Activated CD8-positive, alpha-beta memory T cell treated with anti-CD3 and anti-CD28 coated beads for 1 hour (primary cell): ENCODE data around the gene ARGLU1.

Source experiments
- DNase-seq, 2 donors: peaks; one replicate each; pipeline ENCODE4 v3.0.0-alpha.2; 2020; ENCODE audit warnings: low read depth in 1 of 2; ENCODE audit errors: extremely low read depth in 1 of 2

ARGLU1 gene

DNA sequence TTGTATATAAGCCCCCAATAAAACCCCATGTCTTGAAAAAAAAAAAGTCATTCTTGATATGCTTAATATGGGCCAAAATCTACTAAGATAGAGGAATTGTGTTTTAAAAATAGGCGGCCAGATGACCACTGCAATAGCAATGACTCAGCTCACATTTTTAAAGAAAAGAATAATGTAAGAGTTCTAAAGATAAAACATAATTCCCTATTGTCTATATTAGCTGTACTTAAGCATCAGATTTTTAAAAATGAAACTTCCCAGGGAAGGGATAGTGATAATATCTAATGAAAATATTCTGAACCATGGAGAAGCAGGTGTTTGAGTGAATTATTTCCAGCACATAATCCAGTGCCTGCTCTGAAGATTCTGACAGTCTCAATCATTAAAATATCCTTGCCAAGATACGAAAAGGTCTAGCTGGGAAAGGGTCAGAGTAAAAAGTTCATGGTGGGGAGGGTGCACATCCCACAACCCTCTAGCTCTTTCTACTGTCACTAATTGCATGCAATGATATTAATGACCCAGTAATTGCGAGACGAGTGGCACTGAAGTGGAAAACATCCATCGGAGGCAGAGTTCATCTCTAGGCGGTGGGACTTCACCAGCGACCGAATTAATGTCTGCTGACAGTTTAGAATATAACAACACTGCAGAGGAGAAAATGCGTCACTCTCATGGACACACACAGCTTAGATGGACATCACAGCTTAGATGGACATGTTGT is 64.0 kb downstream of the ARGLU1 start:
- no peak for DNase-seq

DNA sequence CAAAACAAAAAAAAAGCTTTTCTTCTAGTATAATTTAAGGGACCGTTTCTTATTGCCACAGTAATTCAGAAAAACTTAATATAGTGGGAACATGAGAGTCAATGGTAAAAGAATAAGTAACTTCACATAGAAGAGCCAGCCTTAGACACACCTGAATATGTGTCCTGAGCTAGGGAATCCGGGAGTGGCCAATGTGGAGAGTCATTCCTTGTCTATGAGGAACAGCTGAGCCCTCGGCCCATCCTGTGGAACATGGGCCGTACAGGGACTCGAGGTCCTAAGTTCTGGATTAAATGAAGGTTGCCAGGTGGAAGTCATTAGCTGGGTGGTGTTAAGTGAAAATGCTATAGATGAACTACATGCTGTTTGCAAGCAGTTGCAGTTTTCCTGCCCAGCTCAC is 64.7 kb downstream of the ARGLU1 start:
- DNase-seq = no peak

DNA sequence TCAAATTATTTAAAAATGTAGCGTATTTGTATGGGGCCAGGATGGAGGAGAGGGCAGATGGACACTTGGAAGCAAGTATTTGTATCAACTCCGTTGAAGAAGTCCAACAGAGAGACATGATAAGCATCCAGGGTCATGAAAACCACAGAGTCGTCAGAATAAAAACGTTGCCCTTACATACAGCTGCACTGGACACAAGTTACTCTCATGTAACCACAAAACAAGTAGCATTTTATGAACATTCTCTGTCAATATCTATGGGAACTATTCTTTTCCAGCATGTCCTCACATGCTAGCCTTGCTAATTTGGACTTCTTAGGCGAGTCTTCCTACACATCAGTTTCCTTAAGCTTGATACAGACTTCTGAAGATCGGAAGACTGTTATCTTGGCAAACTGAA is 67.5 kb downstream of the ARGLU1 start:
- DNase-seq = no peak

DNA sequence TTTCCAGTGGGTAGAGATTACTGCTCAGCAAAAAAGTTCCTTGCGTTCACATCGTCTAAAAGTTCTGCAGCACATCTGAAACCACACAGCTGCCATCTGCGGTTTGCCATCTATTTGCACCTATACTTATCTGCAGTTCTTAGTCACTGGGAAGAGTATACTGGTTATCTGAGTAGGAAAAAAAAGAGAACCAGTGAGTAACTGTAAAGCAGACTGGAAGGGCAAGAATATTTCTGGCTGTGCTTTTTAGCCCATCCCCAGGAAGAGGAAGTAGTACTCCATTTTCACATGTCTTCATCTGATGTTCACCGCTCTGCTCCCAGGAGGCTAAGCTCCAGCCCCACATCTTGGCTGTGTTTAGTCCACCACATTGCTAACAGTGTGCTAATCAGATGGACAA is 68.0 kb downstream of the ARGLU1 start:
- DNase-seq = no peak

DNA sequence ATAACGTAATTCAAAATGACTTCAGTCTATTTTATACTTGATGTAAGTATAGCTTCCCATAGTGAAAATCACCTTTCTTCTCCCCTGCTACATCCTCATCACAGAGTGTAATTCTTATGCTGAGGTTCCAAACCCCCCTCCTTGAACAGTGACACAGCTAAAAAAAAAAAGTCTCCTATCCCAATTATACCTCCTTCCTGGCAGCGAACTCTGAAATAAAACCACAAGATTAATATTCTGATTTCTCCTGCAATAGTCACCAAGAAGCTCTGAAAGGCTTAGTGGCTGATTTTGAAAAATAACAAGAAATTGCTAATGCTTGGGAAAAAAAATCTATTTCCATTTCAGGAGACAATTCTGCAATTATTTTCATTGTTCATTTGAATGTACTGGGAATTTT is 68.8 kb downstream of the ARGLU1 start:
- no peak for DNase-seq

DNA sequence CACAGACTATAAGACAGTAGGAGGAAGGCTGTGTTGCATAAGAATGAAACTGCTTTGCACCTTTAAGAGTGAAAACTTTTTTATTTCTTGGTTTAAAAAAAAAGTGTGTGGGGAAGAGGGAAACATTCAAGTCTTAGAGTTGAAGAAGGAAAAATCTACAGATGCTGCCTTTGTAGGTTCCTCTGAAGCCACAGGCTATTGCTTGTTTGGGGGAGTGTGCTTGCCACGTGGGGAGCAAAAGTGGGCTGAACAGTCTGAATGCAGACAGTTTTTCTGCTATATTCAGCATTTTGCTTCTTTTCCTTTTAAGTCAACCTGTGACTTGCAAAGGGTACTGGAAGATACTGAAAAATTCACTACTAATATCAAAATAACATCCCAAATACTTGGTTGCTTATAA is 69.4 kb downstream of the ARGLU1 start:
- no peak for DNase-seq

DNA sequence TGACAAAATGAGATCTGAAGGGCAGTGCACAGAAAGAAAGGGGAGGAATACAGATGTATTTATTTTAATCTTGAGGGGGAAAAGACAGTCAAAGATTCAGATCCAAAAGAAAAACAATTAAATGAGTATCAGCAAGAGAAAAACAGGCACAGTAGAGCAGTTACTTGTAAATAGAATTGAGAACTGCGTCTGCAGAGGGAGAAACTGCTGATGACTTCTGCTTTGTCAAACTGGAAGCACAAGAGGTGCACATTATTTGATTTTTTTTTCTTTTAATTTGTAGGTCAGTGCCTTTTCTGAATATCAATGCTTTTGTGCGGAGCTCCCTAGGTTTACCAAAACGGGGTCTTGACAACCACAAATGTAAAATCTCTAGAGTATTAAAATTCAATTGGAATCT is 69.8 kb downstream of the ARGLU1 start:
- DNase-seq = no peak

DNA sequence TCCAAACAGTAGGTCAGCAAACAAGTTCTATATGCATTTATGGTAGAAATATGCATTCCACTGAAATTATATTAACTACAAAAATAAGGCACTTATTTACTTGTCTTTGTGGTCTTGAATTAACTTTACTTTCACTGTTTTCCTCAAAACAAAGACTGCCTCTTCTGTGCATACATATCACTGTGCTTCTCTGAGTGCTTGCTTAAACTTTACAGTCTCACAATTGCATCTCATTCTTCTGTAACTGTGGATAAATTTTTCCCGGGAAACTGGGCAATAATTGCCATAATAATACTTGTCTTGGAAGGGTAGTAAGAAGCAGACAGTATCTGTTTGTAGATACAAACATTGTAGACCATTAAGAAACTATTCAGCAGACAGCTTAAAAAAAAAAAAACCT is 70.9 kb downstream of the ARGLU1 start:
- no peak for DNase-seq

DNA sequence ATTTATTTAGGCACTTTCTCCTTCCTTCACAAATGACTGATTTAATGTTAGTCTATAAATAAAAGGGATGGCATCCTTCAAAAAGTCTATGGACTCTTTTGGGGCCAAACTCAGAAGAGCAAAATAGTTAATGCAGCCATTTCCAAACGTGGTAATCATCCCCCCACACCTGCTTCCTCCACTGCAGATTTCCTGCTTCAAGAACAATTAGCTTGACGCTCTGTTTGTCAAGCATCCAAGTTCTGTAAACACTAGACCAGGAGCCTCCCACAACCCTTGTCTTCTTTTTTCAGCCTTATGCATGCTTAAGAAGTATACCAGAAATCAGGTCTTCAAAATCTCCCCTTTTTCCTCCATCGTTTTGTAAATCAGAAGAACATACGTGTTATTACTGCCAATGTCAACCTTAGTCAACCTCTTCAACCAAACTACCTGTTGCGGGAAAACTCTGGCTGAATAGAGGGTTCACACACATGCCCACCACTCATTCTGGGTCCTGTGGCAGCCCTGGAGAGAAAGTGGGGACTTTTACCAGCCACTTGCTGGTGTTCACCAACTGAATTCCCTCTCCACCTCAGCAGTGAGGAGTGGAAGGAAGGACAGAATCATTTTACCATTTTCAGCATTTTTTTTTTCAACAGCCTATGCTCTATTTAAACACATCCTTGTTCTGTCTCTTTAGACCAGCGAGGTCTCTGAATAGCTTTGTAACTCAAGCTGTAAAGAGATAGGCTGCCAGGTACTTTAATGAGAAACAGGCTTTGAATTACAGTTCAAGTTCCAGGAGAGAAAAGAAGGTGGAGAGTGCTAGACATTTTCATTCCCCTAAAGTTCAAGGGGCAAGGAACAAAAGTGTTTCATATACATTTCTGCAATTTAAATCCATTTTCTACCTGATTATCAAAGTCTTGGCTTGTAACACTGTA is 71.6 kb downstream of the ARGLU1 start:
- no peak for DNase-seq

DNA sequence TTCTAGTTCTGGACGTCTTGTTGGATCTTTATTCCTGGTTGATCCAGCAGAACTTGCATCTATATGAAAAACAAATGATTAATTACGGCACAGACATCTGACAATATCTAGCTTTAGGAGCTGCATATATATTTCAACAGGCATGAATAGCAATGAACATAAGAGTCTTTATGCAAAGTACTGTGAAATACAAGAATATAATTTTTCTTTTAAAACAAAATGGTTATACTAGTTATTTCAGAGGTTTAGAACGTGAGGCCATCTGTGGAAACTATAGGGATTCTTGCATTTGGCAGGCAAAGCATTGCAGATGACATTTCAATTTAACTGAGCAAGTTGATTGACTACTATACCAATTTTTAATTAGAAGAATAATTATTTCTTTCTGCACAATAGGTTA is 73.0 kb downstream of the ARGLU1 start:
- no peak for DNase-seq

DNA sequence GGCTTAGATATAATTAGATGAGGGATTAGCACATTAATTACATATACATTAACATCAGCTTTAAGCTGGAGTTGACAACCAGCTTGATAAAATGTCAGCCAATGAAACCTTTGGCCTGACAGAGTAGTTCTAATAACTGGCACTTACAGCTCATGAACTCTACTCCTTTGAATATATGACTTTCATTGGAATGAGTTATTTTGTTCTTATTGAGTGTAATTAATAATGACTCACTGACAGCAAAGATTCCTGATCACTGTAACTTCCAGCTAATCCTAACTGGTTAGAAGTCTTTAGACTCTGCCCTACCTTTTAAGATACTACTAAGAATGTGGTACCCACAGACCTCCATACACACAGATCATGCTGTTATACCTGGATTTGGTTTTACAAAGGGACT is 73.4 kb downstream of the ARGLU1 start:
- DNase-seq = no peak

DNA sequence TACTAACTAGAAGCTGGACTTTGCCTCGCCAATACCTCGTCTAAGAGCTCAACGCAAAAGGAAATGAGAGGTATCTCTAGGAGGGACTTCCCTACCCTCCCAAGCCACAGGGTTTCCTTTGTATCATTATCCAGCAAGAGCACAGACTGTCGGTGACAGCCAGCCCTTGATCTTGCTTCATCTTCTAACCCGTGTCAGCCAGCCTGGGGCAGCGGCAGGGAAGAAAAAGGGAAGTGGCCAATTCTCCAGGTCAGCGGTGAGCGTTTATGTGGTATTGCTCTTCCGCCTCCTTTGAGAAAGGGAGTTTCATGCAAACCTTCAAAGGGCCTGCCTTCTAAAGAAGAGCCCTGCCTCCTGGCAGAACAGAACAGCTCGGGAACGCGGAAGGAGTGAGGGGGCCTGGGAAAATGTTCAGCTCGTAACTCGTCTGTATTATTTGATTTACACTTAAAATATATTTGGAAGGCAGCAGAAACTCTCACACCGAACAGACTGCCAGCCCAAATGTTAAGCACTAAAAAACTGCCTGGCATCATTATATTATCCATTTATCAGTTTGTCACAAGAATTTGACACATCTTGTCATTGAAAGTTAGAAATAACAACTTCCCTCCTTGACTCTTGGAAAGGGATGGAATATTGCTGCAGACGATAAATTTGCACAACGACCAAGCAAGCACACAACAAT is 74.3 kb downstream of the ARGLU1 start:
- DNase-seq = no peak

DNA sequence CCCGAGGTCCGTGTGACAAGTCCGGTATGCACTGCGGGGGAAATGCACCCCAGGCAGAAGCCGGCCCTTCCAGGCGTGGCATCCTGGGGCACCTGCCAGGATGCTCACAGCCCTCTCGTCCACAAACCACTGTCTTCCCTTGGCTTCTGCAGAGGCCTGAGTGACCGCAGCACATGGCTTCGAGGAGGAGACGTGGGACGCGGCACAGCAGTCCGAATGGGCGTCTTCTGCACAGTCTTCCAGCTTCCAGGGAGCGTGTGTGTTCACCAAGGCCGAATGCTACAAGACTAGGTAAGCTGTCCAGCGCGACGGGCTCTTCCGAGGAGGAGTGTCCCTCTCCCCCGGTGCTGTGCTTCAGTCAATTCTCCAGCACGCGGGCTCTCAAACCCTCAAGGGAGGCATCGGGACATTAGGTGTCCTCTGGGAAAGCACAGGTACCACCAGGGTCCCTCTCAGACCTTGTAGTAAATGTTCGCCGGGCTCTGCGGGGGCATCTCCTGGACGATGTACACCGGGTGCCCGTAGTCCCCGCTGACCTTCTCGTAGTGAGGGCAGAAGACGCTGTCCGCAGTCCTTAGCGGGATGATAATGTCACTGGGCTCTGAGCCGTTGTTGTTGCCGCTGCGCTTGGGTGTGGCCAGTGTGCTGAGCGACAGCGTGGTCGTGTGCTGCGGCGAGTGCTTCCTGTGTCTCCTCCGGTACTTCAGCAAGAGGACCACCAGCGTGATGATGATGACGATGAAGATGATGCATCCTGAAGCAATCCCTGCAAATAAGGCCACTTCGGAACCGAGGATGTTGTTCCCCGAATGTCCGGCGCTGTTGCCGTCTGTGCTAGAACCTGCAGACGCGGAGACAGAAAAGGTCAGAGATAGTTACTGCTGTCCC is 75.1 kb downstream of the ARGLU1 start:
- no peak for DNase-seq

DNA sequence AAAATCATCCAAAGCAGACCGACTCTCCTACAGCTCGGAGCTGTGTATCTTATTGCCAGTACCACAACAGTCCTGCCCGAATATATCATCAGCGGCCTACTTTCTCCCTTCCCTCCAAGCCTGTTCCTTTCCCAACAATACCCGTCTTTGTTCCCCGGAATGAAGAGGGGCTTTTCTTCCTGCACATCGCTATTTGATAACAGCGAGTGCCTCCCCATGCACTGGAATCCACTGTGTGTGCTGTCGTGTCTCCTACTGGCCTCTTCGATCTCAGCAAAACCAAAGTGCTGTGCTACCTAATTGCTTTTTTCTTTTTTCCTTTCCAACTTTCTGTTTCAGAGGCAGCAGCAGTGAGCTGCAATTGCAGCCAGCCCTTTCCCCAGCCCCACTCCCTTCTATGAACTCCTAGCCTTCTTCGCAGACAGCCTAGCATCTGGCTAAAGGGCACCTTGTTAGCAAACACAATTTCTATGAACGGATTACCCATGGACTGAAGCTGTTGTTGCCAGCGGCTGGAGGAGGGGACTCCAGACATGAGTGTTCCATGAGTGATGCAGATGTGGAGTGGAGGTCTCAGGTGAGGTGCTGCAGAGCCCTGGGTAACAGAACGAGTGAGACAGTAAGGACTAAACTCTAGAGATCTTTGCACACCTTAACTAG is 75.9 kb downstream of the ARGLU1 start:
- DNase-seq = no peak
